SU-DHL-6 (cell line): Measurements from ENCODE around the gene LAMTOR4.

Source experiments
- EZH2phosphoT487 ChIP-seq: fragments of 200-600 bp; sonication (generic), shearing (Covaris generic); conservative IDR thresholded peaks from 2 replicates; pipeline ENCODE4 v1.6.1; 2018; ENCODE audit warnings: mild to moderate bottlenecking, antibody characterized with exemption, low read length, moderate library complexity, mixed read lengths
- TF ChIP-seq, protein P1 (sequence below): fragments of 200-600 bp; sonication (generic); IDR thresholded peaks from one replicate; pipeline ENCODE4 v1.5.1; 2017; ENCODE audit warnings: antibody characterized with exemption, mild to moderate bottlenecking, low read length, moderate library complexity; ENCODE audit not compliant: insufficient read depth, poor library complexity, severe bottlenecking

DNA sequence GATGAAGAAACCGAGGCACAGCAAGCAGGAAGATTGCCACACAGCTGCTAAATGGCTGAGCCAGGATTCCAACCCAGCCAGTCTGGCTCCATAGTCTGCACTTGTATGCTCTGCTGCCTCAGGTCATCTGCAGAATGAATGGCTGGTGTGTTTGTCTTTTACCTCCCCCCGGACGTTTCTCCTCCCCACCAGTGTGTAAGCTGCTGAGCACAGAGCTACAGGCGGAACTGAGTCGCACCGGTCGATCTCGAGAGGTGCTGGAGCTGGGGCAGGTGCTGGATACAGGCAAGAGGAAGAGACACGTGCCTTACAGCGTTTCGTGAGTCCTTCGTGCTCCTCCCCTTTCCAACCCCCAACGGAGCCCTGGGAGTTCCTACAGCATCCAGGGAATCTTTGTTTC lies 26.7 kb upstream of the LAMTOR4 start:
- TF ChIP-seq, protein P1, sequence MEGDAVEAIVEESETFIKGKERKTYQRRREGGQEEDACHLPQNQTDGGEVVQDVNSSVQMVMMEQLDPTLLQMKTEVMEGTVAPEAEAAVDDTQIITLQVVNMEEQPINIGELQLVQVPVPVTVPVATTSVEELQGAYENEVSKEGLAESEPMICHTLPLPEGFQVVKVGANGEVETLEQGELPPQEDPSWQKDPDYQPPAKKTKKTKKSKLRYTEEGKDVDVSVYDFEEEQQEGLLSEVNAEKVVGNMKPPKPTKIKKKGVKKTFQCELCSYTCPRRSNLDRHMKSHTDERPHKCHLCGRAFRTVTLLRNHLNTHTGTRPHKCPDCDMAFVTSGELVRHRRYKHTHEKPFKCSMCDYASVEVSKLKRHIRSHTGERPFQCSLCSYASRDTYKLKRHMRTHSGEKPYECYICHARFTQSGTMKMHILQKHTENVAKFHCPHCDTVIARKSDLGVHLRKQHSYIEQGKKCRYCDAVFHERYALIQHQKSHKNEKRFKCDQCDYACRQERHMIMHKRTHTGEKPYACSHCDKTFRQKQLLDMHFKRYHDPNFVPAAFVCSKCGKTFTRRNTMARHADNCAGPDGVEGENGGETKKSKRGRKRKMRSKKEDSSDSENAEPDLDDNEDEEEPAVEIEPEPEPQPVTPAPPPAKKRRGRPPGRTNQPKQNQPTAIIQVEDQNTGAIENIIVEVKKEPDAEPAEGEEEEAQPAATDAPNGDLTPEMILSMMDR: no peak
- TF ChIP-seq EZH2phosphoT487: no peak
